ENCODE results near the gene TTC3.

GRCh38 chr21:37202221-37203110, 129.4 kb downstream of the TTC3 start:
- no peak for TF ChIP-seq REST (tag by site-specific recombination; IDR thresholded peaks at IDR 0.05)
- no peak for TF ChIP-seq ZNF416 (tag by site-specific recombination; IDR thresholded peaks at IDR 0.05)
- TF ChIP-seq ZNF654 (tag by site-specific recombination; IDR thresholded peaks at IDR 0.05; ENCODE audit: low read depth) = no peak
- TF ChIP-seq ZNF24 (tag by site-specific recombination; IDR thresholded peaks at IDR 0.05) = no peak
- TF ChIP-seq ZNF664 (tag by site-specific recombination; IDR thresholded peaks at IDR 0.05) = no peak
